OCI-LY7 (cell line): ENCODE results near the gene LAMB3. TPM values are rescaled to one million over a fixed set of nuclear protein-coding genes. Genes with fewer than 3 reads are reported as not detected.

ENCODE experiments used
- BruUV-seq: library from RNA; stranded (reverse); fragments of 400-500 nt; replicated peaks from 2 replicates; lab custom pipeline; 2021; lab: Mats Ljungman, UMichigan
- CTCF ChIA-PET: fragments of 300-600 bp; sonication (Branson Sonifier 250); formaldehyde crosslinking; loops from one replicate; lab custom pipeline; 2022; ENCODE audit warnings: antibody characterized with exemption; ENCODE audit not compliant: unreplicated experiment; lab: Charles Lee
- POLR2A ChIA-PET: fragments of 300-600 bp; sonication (Branson Sonifier 250); formaldehyde crosslinking; loops from one replicate; lab custom pipeline; 2022; ENCODE audit warnings: antibody characterized with exemption; lab: Charles Lee
- DNase-seq: peaks from one replicate; pipeline ENCODE4 v3.0.0-alpha.2; 2015; ENCODE audit warnings: low spot score
- H2AFZ ChIP-seq: fragments of 200-600 bp; sonication (generic), shearing (Covaris generic); 2 replicates; pipeline ENCODE4 v1.6.1; 2014; ENCODE audit warnings: mild to moderate bottlenecking, antibody characterized with exemption, low read length, moderate library complexity
- H3K27ac ChIP-seq: fragments of 200-600 bp; sonication (generic); 2 replicates; pipeline ENCODE4 v1.5.1; 2014; ENCODE audit warnings: mixed run types, low read depth, mild to moderate bottlenecking, moderate library complexity, low read length, inconsistent platforms; ENCODE audit not compliant: poor library complexity, severe bottlenecking
- H3K36me3 ChIP-seq: fragments of 200-600 bp; sonication (generic); 2 replicates; pipeline ENCODE4 v1.6.1; 2014; ENCODE audit warnings: mild to moderate bottlenecking, antibody characterized with exemption, low read length, moderate library complexity, mixed read lengths; ENCODE audit not compliant: insufficient read depth
- H3K4me1 ChIP-seq: fragments of 200-600 bp; sonication (generic); 2 replicates; pipeline ENCODE4 v1.5.1; 2014; ENCODE audit warnings: mild to moderate bottlenecking, low read length; ENCODE audit not compliant: insufficient read depth, poor library complexity, severe bottlenecking
- H3K4me2 ChIP-seq: fragments of 200-600 bp; sonication (generic); 2 replicates; pipeline ENCODE4 v1.6.1; 2014; ENCODE audit warnings: mild to moderate bottlenecking, low read length
- H3K4me3 ChIP-seq: fragments of 200-600 bp; sonication (generic); 2 replicates; pipeline ENCODE4 v1.5.1; 2014; ENCODE audit warnings: mild to moderate bottlenecking, low read depth, low read length; ENCODE audit not compliant: poor library complexity, severe bottlenecking
- H3K79me2 ChIP-seq: fragments of 200-600 bp; sonication (generic); 2 replicates; pipeline ENCODE4 v1.6.1; 2016; ENCODE audit warnings: low read depth, mild to moderate bottlenecking, low read length, moderate library complexity, mixed read lengths; ENCODE audit not compliant: insufficient read depth
- H3K9me2 ChIP-seq: fragments of 200-600 bp; sonication (generic); 2 replicates; pipeline ENCODE4 v1.6.1; 2016; ENCODE audit warnings: mild to moderate bottlenecking, low read length, mixed read lengths; ENCODE audit not compliant: insufficient read depth
- H3K9me3 ChIP-seq: fragments of 200-600 bp; sonication (generic); 2 replicates; pipeline ENCODE4 v1.6.1; 2014; ENCODE audit warnings: mild to moderate bottlenecking, mixed run types, low read length, mixed read lengths
- H4K20me1 ChIP-seq: fragments of 200-600 bp; sonication (generic); 2 replicates; pipeline ENCODE4 v1.6.1; 2014; ENCODE audit warnings: mild to moderate bottlenecking, antibody characterized with exemption, low read length, moderate library complexity, mixed read lengths; ENCODE audit not compliant: insufficient read depth
- CTCF ChIP-seq: fragments of 200-600 bp; sonication (generic); conservative IDR thresholded peaks from 2 replicates; pipeline ENCODE4 v1.5.1; 2014; ENCODE audit warnings: mild to moderate bottlenecking, antibody characterized with exemption, low read length, moderate library complexity, mixed read lengths
- EZH2phosphoT487 ChIP-seq: fragments of 200-600 bp; sonication (generic); IDR thresholded peaks from 2 replicates; pipeline ENCODE4 v1.6.1; 2018; ENCODE audit warnings: low read depth, borderline replicate concordance, mild to moderate bottlenecking, mixed run types, antibody characterized with exemption, low read length, moderate library complexity, mixed read lengths
- intact Hi-C: fragments of 100-400 bp; cut with micrococcal nuclease; formaldehyde crosslinking; loops from one replicate; pipeline ENCODE4 v1.10.0; 2022; ENCODE audit not compliant: unreplicated experiment
- total RNA-seq, 2 experiments: library from RNA; depleted of rRNA in 1 of 2; stranded (reverse); fragments of >200 nt in 1 of 2; shearing (Covaris generic) in 1 of 2; gene quantifications; 2 replicates each; pipeline ENCODE4 v1.2.3, GENCODE V29; 2014 to 2022

The LAMB3 gene
- total RNA-seq, 2 experiments from 2014 or later: 0.41 to 0.46 TPM

- no peak overlapping the region for H2AFZ ChIP-seq
- no peaks in the 10 kb centered on the region for H3K9me2 ChIP-seq
- ChIA-PET POLR2A (no interaction called here), CTCF (no interaction called here)
- no peak overlapping the region for H3K27ac ChIP-seq
- no TSS peak for BruUV-seq
- H3K4me3 ChIP-seq: no peak overlapping the region
- H3K79me2 ChIP-seq: no peaks in the 10 kb centered on the region
- H3K4me1 ChIP-seq: no peaks in the 10 kb centered on the region
- no peak for DNase-seq
- TF ChIP-seq CTCF: no peak
- TF ChIP-seq EZH2phosphoT487: no peak
- no peaks in the 10 kb centered on the region for H4K20me1 ChIP-seq
- no peaks in the 10 kb centered on the region for H3K9me3 ChIP-seq
- intact Hi-C loops: no loop called here
- H3K4me2 ChIP-seq: no peak overlapping the region
- no peaks in the 10 kb centered on the region for H3K36me3 ChIP-seq
Observed at GRCh38 chr1:209657918-209658317, 5.7 kb upstream of the LAMB3 start.

- CTCF ChIA-PET: no interaction called here
- Histone ChIP-seq H4K20me1 (no peaks in the 10 kb centered on the region), H3K4me2 (no peak overlapping the region), H3K79me2 (no peaks in the 10 kb centered on the region), H3K4me3 (no peak overlapping the region), H3K9me3 (no peaks in the 10 kb centered on the region), H3K27ac (no peak overlapping the region), H2AFZ (no peak overlapping the region), H3K36me3 (no peaks in the 10 kb centered on the region), H3K4me1 (no peaks in the 10 kb centered on the region), H3K9me2 (no peaks in the 10 kb centered on the region)
- no TSS peak for BruUV-seq
- POLR2A ChIA-PET: no interaction called here
- intact Hi-C loops: no loop called here
- no peak for DNase-seq
- TF ChIP-seq EZH2phosphoT487: no peak
- no peak for TF ChIP-seq CTCF
Observed at GRCh38 chr1:209657140-209657879, 5.1 kb upstream of the LAMB3 start.
